Measurements from ENCODE around the gene HNRNPA0.

GRCh38 chr5:137800700-137801411, 46.7 kb upstream of the HNRNPA0 start:
- TF ChIP-seq POLR2AphosphoS5 (IDR thresholded peaks at IDR 0.05; ENCODE audit: insufficient read depth, low read depth, low read length) (no peak), CTCF (IDR thresholded peaks at IDR 0.05; ENCODE audit: extremely low read depth in 1 of 2, insufficient read depth in 1 of 2, low read depth in 1 of 2, low read length in 2 of 2) (no peak), POLR2A (IDR thresholded peaks at IDR 0.05; ENCODE audit: low read depth, low read length) (no peak), MAX (IDR thresholded peaks at IDR 0.05; ENCODE audit: insufficient read depth, insufficient read length) (no peak), EZH2 (IDR thresholded peaks at IDR 0.05; ENCODE audit: borderline replicate concordance, low read depth, low read length, severe bottlenecking) (no peak)
